HG02981 (cell line): ENCODE data around the gene PBX4.

ENCODE experiments used
- ATAC-seq: cut with Tn5 transposase; IDR thresholded peaks from one replicate; pipeline ENCODE4 v1.9.1; 2021; ENCODE audit warnings: mild to moderate bottlenecking, moderate library complexity; ENCODE audit not compliant: unreplicated experiment

The PBX4 gene

DNA sequence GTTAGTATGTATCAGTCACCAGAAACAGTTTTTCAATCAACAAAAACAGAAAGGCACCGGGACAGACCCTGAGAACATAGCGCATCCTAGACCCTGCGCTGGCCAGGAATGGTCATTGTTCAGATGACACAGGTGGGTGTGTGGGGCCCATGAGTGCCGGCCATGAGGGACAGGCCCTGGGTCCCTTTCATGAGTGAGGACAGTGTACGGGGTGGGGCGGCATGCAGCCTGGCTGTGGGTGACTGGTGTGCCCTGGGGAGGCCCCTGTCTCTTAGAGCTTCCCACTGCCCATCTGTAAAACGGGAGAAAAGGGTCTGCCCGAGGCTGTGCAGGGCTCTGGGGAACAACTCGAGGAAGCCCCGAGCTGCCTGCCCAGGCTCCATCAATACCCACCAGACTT, 25.8 kb downstream of the PBX4 start:
- ATAC-seq: no peak

DNA sequence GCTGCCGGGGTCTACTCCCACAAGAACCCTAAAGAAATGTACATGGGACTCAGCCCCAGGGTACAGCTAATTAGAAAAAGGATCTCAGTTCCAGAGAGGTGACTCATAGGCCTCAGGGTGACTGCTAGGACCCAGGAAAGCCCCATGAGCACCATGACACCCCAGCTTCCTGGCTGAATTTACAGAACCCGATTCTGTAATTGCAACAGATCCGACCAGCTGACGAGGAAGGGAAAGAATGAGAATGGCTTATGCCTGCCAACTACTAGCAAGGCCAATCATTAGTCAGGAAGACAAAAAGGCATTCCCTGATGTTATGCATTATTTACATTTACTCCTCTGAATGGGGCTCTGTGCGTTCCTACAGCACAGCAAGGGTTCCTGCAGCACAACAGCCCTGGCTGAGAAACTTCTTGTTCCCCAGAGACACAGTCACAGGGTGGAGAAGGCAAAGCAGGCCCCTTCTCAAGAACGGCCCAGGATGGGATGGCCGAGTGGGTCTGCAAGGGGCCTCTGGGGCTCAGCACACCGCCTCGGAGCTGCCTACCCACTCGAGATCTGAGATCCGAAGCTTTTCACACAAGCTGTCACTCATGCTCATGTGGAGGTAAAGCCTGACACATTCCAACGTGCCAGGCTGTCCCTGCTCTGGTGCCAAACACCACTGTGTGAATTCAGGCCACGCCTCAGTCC, 27.2 kb downstream of the PBX4 start:
- ATAC-seq: no peak

DNA sequence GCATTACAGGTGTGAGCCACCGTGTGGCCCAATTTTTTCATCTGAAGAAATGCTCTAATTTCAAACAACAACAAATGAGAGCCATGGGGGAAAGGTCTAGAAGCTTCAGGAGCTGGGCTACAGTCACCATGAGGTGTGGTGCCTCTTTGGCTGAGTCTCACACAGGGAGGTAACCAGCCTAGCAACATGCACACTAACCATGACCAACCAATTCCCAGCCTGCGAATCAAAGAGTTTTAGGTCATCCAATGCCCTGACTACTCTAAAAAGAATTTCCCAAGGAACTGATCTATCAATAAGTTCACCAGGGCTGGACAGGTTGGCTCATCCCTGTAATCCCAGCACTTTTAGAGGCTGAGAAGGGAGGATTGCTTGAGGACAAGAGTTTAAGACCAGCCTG, 29.9 kb downstream of the PBX4 start:
- ATAC-seq: no peak

DNA sequence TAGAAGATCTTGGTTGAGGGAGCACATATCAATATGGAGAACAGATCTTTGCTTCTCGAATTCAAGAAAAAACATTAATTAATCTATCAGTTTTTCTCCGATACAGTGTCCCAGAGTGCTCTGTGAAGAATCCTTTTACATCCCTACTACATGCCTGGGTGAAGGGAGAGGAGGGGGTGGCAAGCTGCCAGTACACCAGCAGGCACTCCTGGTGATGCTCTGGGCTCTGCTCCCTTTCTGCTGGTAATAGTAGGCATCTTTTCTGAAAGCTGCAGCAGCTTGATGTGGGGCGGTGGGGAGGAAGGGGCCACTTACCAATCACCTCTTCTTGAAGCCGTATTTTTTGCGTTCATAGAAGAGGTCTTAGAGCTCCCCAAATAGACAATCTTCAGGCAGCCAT, 30.7 kb downstream of the PBX4 start:
- no peak for ATAC-seq

DNA sequence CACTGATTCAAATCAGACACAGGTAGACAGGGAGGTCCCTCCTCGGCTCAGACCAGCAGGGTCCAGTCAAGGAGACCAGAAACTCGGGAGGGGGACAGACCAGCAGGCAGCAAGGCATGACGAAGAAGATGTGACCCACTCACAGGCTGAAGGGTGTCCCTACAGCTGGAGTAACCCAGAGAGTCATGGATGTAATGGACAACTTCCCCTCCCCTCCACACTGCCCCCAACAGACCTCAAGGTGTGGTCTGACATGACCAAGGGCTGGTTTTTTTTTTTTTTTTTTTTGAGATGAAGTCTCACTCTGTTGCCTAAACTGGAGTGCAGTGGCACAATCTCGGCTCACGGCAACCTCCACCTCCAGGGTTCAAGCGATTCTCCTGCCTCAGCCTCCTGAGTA, 34.1 kb downstream of the PBX4 start:
- no peak for ATAC-seq

DNA sequence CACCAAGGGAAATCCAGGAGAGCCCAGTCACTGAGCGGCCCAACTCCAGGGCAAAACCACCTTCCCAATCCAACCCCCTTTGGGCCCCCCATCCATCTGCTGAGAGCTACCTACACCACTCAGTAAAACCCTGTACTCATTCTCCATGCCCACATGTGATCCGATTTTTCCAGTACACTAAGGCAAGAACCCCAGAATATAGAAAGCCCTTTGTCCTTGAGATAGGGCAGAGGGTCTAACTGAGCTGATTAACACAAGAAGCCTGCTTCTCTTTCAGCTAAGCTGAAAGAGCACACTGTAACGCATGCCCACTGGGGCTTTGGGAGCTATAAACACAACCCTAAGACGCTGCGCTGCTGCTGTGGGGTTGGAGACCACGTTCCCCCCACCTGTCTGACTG, 36.0 kb downstream of the PBX4 start:
- no peak for ATAC-seq

DNA sequence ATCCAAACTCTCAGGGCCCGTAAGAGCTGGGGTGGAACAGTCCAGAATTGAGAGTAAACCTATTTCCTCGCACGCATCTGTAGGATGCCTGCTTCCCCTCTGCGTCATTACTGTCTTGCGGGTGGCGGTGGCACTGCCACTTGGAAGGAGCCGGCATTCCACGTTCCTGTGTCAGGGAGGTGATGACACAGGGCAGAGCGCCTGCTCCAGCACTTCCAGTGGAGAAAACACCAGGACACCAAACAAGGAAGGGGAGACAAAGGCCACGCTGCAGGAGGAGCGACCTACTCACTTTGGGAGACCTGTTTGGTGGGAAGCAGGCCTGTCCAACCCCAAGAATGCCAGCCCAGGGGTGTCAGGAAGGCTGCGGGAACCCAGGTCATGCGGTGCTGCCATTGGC, 37.1 kb downstream of the PBX4 start:
- no peak for ATAC-seq

DNA sequence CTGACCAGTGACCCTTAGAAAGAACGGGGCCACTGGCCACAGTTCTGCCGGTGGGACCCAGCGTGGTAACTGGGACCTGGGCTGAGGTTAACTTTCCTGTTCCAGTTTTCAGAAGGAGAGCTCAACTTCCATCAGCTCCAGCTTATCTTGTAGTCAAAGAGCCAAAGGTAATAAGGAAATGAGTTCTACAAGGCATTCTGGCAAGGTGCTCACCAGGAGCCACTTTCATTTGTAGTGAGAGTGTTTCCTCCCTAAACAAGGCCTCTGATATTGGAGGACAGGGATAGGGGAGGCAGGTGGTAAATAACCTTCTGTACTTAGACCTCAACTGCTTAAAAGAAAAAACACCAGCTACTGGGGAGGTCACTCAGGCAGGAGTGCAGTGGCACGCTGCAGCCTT, 38.1 kb downstream of the PBX4 start:
- ATAC-seq: no peak

DNA sequence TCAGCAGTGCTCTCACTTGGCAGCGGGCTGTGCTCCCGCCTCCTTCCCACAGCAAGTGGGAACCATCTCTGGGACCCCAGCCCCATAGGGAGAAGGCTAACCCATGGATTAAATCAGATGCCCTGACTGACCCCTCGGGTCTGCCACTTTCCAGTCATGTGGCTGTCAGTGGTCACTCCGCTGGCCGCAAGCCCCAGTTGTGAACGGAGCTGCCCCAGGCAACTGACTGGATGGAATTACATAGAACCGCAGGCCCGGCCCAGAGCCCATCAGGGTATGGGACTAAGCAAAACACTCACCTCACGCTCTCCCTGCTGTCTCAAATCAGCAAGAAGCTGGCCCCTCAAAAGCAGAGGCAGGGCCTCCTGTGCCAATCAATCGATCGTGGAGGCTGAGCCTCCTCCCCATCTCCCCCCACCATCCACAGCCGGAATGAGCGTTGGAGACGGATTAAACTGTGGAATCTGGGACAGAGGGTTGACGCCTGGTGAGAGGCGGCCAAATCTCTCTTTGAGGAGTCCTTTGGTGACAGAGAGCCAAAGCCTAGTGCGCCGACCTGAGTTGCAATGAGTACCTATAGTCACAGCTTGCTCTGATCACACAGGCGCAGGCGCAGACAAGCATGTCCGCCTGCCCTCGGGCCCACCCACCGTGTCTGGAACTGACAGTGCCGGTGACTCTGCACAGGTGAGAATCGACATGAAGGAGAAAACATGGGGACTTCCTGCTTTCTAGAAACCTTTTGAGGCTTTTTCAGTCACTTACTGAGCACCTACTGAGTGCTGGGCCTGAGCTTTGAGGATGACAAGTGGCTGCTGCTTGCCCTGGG, 38.7 kb downstream of the PBX4 start:
- ATAC-seq: no peak

DNA sequence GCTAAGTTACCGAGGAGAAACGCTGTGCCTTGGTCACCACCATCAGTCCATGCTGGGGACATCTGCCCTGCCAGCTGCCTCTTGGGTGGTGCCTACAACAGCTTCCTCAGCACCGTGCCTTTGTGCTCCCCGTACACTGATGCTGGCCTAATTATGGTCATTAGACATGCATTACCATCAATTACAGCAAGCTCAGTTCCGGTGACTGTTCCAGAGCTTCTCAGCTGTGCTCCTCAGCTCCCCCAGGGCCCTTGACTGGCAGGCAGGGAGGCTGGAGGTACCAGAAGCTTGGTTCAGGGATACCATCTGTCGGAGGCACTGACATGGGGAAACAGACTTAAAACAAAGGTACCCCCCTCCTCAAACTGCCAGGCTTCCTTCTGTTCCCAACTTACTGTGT, 40.2 kb downstream of the PBX4 start:
- no peak for ATAC-seq

DNA sequence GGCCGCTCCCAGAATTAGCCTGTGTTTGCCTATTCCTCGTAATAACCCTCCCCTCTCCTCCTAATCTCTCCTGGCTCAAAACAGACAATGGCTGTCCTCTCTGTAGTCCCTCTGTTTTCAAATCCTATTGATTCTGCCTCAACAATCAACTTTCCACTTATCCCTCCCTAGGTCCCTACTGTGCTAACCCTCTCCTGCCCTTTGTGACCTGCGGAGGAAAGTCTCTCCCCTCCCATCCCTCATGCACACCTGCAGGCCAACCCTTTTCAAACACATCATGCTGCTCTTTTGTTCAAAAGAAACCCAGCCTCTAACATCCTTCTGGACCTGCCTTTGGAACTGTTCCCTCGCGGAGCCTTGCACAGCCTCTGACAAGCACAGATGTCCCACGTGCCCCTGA, 43.1 kb downstream of the PBX4 start:
- ATAC-seq: no peak

DNA sequence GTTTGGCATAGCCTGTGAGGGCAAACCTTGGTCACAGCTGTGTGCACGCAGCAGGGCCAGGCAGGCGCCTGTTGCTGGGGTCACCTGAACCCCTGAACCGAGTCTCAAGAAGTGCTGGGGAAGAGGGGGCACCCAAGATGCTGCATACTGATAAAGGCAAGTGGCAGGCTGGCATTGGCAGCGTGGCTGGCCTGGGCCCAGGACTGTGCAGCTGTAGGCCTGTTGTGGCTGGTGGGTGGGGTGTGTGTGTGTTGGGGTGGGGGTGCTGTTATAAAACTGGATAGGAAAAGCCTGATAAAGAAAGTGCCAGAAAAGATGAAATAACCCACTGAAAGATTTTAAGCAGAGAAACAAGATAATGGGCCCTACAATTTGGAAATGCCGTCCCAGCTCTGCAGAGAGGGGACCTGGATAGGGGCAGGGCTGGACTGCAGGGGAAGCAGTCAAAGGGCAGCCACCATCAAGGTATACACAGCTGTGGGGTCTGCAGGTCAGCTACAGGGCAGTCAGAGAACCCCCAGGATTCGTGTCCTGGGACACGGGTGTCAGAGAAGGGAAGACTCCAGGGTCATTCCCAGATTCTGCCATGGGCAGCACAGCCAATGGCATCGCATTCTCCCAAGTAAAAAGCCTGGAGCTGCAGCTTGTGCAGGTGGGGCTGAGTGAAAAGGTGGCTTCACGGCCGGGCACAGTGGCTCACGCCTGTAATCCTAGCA, 47.3 kb downstream of the PBX4 start:
- no peak for ATAC-seq

DNA sequence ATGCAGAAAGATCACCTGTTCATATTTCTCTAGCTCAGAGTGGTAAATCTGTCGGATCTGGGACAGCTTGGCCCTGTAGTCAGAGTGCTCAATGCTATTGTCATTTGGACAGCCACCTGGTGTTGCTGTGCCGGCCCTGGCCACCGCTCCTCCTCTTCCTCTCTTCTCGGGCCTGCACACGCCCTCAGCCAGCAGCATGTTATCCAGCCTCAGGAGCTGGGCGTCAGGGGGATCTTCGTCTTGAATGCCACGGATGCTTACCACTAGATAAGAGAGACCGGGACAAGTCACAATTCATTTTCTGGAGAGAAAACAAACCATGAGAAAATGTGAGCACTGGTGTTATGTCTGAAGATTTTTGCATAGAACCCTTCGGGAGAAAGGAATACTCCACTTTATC, 47.9 kb downstream of the PBX4 start:
- no peak for ATAC-seq

DNA sequence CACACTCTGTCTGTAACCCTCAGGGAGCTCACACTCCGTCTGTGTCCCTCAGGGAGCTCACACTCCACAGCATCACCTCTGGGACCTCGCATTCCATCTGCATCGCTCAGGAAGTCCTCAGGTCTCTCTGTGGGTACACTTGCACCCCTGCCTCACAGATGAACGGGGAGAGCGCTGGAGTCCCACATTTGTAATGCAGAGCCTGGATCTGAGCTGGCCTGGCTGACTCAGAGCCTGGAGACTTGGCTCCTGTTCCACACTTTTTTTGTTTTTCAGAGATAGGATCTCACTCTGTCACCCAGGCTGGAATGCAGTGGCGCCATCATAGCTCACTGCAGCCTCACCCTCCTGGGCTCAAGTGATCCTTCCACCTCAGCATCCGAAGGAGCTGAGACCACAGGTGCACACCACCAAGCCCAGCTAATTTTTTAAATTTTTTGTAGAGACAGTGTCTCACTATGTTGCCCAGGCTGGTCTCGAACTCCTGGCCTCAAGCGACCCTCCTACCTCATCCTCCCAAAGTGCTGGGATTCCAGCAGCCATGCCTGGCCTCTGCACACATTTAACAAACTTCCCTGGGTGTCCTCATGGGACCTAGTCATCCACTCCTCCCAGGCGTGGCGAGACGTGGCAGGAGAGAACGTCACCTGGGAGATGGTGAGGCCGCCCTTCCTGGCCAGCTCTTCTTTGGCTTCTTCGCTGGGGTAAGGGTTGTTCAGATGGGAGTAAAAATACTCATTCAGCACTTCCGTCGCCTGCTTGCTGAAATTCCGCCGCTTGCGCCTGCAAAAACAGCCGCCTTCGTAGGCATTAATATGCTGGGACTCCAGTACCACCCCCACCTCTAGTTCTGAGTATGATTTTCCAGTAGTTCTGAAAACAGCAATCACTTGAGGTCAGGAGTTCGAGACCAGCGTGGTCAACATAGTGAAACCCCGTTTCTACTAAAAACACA, 49.4 kb downstream of the PBX4 start:
- ATAC-seq: no peak

DNA sequence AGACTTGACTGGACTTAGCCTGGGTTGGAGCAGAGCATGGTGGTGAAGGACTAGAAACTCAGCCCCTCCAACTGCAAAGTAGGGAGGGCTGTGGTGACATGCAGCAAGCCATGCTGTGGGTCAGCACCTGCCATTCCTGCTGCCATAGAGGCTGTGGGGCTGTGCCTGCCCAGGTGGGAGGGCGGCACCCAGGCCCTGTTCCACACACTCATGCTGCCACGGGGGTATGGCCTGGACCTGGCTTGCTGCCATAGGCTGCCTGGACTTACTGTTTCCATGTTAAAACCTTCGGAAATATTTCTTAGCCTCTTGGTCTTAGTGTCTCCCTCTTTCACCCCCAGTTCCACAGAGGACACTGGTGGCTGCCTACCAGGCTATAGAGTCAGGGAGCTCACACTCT, 51.1 kb downstream of the PBX4 start:
- ATAC-seq: no peak

DNA sequence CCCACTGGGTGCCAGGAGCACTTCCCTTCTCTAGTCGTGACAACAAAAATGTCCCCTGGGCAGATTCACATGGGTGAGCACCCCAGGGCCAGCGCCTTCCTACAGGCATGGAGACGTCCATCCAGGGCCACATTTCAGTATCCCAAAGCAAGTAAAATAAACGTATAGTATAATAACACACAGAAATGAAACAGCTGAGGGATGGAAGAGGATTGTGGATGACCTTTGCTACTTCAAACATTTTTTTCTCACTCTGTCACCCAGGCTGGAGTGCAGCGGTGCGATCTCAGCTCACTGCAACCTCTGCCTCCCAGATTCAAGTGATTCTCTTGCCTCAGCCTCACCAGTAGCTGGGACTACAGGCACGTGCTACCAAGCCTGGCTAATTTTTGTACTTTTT, 52.2 kb downstream of the PBX4 start:
- ATAC-seq: no peak

DNA sequence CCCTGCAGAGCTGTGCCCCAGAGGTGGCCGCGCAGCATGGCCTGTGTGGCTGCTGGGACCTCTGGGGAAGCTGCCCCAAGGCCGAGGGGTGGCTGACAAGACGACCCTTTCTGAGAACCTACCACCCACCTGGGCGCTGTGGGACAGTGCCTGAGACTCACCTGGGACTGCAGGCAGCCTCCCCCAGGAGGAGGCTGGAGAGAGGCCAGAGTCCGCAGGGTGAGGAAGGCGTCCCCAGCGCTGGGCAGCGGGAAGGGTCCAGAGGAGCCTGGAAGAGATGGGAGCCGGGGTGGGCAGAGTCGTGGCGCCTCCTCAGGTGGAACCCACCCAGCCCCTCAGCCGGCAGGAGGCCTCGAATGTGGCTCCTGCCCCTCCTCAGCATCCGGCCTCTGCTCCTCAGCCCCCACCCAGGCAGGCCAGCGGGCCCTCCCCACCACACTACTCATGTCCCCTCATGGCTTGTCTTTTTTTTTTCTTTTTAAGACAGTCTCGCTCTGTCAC, 55.1 kb downstream of the PBX4 start:
- no peak for ATAC-seq

DNA sequence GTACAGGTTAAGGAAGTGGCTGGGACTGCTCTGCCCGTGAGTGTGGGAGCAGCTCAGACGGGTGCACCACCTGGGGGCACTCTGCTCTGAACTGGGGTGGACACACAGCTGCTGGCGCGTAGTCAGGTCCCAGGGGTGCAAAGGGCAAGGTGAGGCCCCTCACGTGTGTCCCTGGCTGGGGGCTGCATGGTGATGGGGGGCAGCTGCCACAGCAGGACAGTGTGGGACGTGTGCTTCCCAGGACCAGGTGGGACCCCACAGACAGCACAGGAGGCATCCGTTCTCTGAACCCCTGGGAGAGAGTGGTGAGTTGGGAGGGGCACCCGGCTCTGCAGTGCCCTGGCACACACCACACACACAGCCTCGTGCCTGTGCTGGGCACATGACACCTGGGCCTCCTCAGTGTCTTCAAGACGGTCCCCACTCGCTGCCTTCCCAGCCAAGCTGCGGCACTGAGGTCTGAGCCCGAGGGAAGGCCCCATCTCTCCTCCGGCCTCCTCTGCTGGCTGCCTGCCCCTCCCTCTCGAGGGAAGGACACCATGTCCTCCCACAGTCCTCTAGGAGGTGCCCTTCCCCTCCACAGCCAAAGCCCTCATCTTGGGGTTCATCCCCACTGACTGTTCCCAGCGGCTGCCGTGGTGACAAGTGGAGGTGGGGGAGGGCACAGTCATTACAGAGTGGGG, 55.7 kb downstream of the PBX4 start:
- no peak for ATAC-seq

DNA sequence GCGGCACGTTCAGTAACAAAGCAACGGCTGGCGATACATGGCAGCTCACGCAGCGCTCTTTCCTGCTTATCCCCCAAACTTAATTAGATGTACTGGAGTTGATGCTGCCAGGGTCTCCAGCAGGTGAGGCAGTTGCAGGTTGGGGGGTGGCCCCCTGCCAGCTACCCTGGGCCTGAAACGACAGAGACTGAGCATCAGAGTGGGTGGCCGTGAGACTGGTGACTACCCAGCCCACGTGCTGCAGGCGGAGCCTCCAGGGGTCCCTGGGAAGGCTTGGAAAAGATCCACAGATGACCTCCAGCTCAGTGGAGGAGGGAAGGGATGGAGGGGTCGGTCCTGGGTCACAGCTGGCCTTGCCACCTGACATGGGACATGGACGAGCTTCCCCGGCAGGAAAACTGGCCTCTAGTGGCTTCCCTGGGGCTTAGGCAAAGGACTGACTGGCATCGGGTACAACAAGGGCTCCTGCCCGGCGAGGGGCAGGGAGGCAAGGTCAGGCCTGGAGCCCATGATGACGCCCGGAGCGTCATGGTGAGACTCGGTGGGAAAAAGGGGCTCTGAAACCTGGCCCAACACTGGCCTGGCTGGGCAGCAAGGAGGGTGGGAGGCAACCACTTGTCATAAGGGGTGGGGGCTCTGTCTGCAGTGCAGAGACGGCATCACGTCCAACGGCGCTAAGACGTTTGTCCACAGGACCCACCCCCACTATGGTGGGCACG, 56.4 kb downstream of the PBX4 start:
- ATAC-seq: no peak
